CD4-positive, alpha-beta T cell treated with Interleukin-4 for 4 hours (primary cell): ENCODE data around the gene C1QC.

Experiments used
- DNase-seq: peaks from one replicate; pipeline ENCODE4 v3.0.0-alpha.2; 2020

The C1QC gene

DNA sequence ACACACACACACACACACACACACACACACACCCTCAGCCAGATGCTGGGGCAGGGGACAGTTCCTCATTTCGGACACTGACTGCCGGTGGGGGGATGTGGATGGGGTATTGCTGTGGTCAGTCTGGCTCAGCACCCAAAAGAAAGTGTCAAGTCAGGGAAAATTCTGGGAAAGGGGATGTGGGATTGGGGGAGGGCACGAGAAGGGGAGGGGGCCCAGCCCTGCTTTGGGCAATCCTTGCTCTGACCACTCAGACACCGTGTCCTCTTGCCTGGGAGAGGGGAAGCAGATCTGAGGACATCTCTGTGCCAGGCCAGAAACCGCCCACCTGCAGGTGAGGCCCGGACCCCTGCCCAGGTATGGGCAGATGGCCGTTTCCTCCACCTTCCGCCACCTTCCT, at the start of gene C1QC:
TSS of gene C1QC (plus strand) at position 253 of the 400 bp plus-strand sequence. CDS start 391 bp downstream, outside the sequence.
- DNase-seq: no peak

DNA sequence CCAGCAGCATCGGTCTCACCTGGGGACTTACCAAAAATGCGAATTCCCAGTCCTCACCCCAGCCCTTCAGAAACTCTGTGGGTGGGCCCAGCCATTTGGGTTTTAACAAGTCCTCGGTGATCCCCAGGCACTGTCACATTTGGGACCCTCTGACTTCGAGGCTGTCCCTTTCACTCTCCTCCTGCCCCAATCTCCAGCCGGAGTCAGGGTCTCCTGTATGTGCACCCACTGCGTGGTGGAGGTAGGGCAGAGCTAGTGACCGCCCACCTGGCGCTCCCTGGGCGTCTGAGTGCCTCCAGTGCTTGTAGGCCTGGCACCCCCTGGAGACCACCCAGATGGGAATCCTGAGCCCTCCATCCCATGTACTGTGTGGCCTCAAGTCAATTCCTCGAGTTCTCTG, 49.0 kb upstream of the C1QC start:
- DNase-seq: no peak

DNA sequence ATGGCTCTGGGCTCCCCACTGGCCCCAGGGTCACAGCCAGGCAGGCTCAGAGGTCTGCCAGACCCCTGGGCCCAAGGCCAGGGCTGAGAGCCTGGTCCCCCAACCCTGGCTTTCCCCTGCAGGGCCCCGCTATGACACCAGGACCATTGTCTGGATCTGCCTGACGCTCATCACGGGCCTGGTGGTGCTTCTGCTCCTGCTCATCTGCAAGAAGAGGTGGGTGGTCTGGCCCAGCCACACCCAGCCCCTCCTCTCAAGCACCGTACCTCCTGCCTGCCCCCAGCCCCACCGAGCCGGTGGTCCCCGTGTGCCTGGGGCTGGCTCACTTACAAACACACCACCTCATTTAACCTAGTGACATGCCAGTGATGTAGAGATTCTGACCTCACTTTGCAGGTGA, 48.3 kb upstream of the C1QC start:
- DNase-seq: no peak

DNA sequence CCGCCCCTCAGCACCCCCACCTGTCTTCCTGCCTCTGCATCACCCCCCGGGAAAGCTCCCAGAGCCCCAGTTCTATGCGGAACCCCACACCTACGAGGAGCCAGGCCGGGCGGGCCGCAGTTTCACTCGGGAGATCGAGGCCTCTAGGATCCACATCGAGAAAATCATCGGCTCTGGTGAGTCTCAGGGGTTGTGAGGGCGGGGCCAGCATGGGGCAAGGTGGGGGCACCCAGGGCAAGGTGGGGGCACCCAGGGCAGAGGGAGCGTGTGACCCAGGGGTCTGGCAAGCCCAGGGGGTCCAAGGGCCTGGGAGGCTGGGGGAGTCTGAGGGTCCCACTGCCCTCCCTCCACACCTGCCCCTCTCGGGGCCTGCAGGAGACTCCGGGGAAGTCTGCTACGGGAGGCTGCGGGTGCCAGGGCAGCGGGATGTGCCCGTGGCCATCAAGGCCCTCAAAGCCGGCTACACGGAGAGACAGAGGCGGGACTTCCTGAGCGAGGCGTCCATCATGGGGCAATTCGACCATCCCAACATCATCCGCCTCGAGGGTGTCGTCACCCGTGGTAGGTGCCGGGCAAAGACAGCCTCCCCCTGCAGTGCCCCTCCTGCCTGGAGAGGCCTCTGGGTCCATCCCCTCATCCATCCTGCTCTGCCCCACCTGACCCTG, 46.0 kb upstream of the C1QC start:
- no peak for DNase-seq

DNA sequence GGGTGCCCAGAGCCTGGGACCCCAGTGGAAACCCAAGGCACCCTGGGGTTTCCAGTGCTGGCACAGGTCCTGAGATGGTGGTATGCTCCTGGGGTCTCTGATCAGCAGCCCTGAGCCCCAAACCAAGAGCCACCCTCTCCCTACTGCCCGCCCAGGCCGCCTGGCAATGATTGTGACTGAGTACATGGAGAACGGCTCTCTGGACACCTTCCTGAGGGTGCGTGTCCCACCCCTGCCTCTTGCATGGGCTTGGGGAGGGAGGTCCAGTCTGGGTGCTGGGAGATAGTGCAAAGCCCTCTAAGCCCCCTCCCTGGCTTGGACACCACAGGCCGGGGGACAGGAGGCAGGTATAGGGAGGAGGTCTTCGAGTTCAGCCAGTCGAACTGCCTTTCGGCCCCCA, 45.4 kb upstream of the C1QC start:
- DNase-seq: no peak

DNA sequence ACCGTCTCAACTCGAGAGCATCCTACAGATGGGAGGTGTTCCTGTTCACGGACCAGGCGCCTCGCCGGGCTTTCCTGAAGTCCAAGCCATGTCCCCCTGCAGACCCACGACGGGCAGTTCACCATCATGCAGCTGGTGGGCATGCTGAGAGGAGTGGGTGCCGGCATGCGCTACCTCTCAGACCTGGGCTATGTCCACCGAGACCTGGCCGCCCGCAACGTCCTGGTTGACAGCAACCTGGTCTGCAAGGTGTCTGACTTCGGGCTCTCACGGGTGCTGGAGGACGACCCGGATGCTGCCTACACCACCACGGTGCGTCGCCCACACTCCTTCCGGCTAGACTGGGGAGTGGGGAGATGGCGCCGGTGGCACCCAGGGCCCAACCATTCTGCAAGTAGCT, 44.7 kb upstream of the C1QC start:
- no peak for DNase-seq

DNA sequence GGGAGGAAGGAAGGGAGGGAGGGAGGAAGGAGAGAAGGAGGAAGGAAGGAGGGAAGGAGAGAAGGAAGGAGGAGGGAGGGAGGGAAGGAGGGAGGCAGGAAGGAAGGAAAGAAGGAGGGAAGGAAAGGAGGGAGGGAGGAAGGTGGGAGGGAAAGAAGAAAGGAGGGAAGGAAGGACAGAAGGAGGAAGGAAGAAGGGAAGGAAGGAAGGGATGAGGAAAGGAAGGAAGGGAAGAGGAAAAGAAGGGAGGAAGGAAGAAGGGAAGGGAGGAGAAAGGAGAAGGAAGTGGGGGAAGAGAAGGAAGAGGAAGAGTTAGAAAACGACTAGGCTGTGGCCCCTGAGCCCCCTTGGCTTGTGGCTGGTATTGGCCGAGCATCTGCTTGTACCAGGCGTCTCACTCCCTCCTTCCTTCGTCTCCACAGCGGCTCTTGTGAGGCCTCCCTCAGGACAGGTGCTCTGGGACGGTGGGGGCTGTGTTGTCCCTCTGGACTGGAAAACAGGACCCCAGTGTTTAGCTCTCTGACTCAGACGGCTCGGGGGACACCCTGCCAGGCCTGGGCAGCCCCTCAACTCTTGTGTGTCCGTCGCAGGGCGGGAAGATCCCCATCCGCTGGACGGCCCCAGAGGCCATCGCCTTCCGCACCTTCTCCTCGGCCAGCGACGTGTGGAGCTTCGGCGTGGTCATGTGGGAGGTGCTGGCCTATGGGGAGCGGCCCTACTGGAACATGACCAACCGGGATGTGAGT, 43.2 kb upstream of the C1QC start:
- no peak for DNase-seq

DNA sequence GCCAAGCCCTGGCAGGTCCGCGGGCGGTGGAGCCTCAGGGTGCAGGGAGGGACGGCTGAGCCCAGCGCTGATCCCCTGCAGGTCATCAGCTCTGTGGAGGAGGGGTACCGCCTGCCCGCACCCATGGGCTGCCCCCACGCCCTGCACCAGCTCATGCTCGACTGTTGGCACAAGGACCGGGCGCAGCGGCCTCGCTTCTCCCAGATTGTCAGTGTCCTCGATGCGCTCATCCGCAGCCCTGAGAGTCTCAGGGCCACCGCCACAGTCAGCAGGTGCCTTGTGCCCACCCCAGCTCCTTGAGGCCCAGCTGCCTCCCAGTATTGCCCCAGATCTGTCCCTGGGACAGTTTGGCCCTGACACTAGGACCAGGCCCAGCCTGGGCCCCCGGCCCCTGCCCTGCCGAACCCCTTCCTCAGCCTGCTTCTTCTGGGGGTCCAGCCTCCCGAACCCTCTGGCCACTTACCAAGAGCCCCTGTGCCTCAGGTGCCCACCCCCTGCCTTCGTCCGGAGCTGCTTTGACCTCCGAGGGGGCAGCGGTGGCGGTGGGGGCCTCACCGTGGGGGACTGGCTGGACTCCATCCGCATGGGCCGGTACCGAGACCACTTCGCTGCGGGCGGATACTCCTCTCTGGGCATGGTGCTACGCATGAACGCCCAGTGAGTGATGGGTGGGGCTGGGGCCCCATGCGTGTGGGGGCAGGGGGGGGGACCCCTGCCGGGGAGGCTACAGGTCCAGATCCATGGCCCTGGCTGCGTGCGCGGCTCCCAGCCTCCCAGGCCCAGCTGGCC, 42.4 kb upstream of the C1QC start:
- DNase-seq: no peak

DNA sequence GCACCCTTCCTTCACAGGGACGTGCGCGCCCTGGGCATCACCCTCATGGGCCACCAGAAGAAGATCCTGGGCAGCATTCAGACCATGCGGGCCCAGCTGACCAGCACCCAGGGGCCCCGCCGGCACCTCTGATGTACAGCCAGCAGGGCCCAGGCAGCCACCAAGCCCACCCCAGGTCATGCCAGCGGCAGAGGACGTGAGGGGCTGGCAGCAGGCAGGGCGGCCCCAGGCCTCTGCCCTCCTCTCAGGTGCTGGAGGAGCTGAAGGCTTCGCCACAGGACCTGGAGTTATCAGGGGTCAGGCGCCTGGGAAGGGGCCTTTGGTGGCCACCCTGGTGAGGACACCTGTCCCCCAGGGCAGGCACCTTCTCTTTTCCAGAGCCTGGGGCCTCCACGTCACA, 41.8 kb upstream of the C1QC start:
- no peak for DNase-seq

DNA sequence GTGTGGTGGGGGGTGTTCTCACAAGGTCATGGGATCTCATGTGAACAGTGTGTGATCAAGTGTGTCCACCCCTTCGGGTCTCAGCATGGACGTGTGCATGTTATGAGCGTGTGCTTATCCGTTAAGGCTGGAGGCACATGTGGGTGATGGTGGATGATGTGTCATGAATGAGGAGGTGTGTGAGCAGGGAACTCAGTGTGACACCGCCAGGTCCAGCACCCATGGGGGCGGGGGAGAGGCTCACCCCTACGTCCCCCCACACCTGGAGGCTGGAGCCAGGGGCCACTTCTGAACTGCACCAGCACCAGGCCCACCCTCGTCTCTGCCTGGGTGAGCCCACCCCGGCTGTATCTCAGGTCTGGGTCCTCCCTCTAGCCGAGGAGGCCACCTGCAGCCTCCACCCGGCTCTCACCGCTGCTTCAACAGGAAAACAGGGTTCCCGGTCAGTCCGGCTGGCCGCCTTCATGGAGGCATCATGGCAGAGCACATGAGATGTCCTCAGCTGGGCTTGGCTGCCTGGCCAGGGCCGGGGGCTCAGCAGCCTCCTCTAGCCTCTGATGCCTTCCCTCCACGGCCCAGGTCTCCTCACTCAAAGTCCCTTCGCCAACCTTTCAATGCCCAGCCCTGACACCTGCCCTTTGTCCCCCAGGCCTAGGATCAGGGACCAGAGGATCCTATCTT, 41.2 kb upstream of the C1QC start:
- no peak for DNase-seq

DNA sequence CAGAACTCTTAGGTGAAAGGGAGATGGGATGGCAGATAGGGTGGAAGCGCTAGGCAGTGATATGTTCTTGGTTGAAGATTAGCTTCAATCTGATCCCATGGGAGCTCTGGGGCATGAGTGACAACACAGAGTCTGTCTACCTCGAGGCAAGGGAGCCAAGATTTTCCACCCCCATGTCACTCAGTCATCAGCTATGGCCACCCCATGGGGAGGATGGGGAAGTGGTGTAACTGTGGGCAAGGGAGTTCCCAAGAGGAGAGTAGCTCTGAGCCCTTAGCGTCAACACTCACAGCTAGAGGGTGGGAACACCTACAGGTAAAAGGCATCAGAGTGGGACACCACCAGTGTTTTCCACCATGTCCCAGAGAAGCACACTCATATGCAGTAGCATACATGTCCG, 37.3 kb upstream of the C1QC start:
- no peak for DNase-seq

DNA sequence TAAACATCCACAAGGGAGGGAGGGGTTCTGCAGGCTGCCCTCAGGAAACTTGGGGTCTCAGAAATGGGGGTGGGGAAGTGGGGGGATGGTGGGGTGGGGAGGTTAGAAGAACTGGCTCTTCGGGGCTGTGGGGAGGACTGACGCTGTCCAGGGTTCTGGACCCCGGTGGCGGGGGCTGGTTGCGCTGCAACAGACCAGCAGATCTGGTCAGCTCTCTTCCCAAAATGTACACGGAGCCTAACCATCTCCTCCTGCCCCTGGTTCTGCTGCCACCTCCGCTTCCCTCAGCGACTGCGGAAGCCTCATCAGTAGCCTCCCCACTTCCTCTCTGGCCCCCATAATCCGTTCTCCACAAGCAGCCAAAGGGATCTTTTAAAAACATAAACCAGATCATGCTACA, 36.3 kb upstream of the C1QC start:
- no peak for DNase-seq

DNA sequence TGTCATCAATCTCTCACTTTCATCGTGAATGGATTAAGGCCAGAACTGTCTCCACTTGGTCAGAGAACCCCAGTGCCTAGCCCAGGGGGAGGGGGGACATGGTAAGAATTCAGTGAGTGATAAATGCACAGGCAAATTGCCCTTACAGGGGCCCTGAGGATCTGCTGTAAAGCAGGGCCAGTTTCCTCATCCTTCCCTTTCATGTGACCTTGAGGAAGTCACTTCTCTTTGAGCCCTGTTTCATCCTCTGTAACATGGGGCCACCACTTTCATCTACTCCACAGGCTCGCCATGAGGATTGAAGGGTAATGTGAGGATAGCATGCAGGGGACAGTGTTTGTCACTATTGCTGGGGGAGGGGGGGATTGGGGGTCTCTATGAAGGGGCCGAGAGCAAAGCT, 35.1 kb upstream of the C1QC start:
- no peak for DNase-seq

DNA sequence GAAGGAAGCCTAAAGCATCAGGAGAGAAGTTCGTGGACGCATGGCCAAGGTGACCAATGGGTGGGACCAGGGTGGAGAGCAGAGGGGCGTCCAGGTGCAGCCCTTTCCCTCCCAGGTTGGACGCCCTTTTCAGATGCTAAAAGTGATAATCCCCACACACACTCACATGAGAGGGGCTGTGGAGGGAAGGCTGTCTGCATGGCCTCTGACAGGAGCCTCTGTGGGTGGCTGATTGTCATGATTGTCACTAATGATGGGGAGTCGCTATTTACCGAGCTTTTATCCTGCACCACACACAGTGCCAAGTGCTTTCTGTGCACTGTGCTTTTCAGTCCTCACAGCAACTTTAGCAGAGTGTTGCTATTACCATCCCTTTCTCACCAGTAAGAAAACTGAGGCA, 34.1 kb upstream of the C1QC start:
- DNase-seq: no peak

DNA sequence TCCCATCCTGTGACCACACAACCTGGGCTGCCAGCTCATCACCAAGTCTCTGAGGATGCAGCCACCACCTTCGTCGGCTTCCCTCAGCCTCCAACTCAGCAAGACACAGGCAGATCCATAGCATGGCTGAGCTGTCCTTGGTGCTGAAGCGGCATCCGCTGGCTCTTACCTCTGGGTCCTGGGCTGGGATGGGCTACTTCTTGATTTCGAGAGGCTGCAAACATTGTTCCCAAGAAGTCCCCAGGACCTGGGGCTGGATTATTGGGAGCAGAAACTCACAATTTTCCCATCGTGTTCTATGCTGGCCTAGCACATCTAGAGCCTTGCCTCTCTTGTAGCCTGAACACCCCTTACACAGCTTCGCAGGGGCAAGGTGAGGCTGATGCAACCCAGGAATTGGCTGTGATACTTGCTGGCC, 31.9 kb upstream of the C1QC start:
- no peak for DNase-seq

DNA sequence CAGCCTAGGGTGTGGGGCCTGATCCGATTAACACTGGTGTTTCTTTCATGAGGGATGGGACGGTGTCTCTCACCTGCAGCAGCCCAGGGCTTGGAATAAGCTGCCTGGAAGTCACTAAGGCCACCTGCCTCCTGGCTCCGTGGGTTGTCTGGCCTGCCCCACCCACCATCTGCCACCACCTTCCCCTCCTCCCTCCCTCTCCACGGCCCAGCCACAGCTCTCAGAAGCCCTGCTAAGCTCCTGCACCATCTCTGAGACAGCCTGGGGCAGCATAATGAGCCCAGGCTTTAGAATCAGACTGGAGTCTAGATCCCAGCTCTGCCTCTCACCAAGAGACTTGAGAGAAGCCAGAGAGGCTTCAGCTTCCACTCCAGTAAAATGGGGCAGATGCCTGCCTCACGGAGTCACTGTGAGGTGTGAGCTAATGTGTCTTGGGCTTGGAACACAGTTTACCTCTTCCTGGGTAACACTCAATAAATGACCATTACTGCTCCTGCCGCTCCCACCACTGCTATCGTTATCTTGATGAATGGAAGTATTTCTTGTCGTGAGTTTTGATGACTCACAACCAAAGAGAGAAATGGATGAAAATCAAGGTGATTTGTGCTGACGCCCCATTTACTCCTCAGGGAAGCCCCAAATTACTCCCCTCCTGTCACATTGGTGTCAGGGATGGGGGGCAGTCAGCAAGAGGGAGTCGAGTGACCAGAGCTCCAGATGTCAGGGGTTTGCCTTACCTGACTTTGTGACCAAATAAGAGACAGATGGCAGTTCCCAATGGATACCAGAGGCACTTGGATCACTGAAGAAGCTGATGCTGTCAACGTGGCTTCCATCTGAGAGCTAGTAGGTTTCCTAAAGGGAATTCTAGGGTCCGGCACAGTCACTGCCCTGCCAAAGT, 30.5 kb upstream of the C1QC start:
- no peak for DNase-seq

DNA sequence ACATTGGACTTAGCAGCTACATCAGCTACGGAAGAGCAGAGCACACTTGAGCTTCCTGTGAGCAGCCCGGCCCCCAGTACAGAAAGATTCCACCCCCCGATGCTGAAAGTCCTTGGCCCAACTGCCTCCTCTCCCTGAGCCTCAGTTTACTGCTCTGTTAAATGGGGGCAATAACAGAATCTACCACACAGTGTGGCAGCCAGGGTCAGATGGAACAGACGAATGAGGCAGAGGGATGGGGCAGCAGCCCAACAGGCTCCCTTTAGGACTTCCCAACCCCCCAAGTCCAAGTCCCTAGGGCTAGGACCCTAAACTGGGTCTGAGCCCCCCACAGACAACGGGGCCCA, 29.9 kb upstream of the C1QC start:
- no peak for DNase-seq

DNA sequence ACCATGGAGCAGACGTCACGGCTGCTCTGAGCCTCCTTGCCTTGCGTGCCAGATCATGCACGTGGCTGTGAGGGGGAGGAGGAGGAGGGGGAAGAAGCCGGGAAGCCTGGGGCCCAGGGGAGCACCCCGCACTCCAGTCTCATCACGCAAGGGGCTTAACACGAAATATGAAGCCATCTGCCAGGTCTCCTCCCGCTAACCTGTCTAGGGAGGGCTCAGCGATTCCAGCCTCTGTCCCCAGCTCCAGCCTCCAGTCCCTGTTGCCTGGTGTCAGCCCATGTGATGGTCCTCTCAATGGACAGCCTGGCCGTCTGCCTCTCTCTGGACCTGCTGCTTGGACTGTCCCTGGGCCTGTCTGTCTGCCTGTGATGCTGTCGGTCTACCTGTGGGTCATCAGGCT, 29.5 kb upstream of the C1QC start:
- no peak for DNase-seq

DNA sequence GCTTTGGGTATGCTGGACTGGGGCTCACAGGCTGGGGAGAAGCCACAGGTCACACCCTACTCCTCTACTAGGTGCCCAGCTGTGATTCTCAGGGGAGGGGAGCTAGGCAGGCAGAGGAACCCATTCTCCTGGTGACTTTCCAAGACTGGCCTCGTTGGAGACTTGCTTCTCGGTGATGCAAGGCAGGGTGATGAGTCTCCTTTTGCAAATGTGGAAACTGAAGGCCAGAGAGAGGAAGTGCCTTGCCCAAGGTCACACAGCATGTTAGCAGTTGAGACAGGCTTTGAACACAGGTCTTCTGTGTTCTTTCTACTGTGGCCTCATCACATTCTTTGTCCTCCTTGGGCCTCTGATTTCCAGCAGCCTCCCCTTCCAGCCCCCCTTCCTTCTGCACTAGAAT, 27.5 kb upstream of the C1QC start:
- DNase-seq: no peak

DNA sequence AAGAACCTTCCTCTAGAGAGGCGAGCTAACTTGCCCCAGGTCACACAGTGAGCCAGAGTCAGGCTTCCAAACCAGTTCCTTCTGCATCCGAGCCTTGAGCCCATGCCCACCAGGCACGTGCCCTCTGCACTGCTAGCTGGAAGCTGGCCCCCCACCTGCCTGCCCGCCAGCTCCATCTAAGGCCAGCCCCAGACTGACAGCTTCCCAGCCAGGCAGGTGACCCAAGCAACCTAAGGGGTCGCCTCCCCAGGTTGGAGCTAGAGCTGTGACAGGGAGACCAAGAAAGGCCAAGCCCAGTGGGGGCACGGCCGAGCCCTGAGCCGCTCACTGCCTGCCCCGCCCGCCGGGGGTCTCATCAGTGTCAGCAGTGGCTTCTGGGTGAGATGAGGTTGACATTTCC, 26.9 kb upstream of the C1QC start:
- no peak for DNase-seq

DNA sequence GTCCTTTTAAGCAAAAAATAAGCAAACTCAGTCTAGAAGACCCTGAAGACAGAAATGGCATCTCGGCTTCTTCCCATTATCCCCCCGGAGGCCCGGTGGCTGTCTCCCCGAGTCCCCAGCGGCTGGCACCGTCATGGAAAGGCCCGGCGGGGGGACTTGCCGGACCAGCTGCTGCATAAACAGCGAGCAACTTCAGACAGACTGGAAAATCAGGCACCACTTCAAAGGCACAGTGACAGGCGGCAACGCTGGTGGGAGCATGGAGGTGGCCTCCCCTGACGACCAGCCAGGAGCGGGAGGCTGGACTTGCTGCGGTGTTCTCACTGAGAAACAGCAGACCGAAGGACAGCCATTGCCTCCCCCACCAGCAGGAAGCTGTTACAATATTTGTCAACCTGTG, 25.4 kb upstream of the C1QC start:
- DNase-seq: no peak

DNA sequence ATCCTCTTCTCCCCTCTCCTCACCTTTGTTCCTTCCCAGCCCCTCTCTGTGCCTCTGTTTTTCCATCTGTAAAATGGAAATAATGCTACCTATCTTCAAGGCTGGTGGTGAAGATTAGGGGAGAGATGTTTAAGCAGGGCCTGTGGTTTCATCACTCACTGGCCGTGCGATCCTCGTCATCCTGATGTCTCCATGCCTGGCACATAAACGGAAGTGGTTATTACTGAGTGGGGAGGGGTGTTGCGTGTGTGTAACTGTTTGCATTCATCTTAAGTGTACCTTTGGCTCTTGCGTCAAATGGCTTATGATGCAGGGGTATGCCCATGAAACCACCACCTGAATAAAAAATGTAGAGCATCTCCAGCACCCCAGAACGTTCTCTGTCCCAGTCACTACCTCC, 24.2 kb upstream of the C1QC start:
- DNase-seq: no peak

DNA sequence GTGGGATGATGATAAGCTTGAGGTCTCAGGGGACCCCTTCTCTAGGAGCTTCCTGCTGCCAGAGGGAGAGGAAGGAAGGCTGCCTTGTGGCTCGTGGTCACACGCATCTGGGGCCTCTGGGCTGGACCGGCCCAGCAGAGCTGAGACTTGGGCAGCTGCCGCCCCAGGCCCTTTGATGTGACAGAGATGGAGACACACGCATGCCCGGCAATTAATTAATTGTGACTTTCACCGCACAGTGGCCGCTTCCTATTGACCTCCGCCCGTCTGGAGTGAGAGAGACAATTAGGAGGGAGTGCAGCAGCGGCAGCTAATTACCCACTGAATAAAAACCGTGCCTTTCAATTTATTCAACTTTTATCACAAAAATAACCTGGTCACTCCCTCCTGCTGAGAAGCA, 23.6 kb upstream of the C1QC start:
- no peak for DNase-seq
